Activated CD4-positive, alpha-beta T cell treated with anti-CD3 and anti-CD28 coated beads, Interleukin-2, Interleukin-6, amounts not matched to agents 100 ng/mL and 50 ng/mL, durations not matched to agents 16 hours and 8 hours (primary cell): ENCODE data around the gene NEUROD4.
"Not testable (repeated sequence)": the region's sequence is repeated elsewhere in the genome, so short reads cannot be mapped to it uniquely, and the experiment has no call there.

Experiments
- DNase-seq: peaks from one replicate; pipeline ENCODE4 v3.0.0-alpha.2; 2020

Gene NEUROD4, protein sequence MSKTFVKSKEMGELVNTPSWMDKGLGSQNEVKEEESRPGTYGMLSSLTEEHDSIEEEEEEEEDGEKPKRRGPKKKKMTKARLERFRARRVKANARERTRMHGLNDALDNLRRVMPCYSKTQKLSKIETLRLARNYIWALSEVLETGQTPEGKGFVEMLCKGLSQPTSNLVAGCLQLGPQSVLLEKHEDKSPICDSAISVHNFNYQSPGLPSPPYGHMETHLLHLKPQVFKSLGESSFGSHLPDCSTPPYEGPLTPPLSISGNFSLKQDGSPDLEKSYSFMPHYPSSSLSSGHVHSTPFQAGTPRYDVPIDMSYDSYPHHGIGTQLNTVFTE

GRCh38 chr12:55019784-55020183 lies at the start of gene NEUROD4:
Gene NEUROD4 (plus strand): TSS chr12:55019974. CDS start chr12:55026440, 6,466 bp downstream.
- DNase-seq: no peak

- DNase-seq: no peak
Measured at GRCh38 chr12:54970741-54971140, 49.0 kb upstream of the NEUROD4 start.

- DNase-seq: no peak
Measured at GRCh38 chr12:54973556-54973955, 46.2 kb upstream of the NEUROD4 start.

GRCh38 chr12:54974279-54974678 lies 45.5 kb upstream of the NEUROD4 start:
- DNase-seq: no peak

DNA sequence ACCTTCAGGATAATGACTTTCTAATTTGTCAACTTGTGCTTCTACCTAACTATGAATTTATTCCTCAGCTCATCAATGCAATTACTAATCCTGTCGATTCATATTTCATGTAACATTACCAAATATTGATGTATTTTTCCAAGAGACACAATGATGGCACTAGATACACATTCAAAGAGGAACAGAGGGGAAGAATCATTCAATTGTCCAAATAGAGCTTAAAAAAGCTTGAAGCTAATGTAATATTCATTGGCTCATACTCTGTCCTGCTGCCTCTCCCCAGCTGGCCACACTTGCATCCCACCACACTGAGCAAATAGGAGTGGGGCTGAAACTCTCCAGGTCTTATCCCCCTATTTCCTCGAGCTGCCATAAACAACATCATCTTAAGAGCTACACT lies 44.5 kb upstream of the NEUROD4 start:
- no peak for DNase-seq

DNA sequence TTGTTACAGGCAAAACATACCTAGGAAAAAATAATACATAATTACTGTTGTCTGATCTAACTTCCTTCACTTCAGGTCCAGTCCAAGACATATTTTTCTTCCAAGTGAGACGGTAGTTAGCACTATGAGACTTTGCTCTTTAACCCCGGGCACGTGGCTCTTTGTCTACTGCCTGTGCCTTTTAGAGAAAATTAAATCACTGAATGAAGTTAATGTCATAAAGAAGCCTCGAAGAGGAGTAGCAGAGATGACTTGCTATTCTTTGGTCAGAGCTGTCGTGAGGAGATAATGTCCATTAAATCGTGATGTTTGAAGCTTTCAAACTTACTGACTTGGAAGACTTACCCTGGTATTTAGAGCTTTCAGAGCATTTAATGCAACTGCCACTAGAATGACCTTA lies 43.9 kb upstream of the NEUROD4 start:
- no peak for DNase-seq

- DNase-seq: no peak
Measured at GRCh38 chr12:54977155-54977554, 42.6 kb upstream of the NEUROD4 start.

- peak; percentile 23 for DNase-seq
Measured at GRCh38 chr12:54977857-54978256, 41.9 kb upstream of the NEUROD4 start.

- DNase-seq: peak; percentile 53
Measured at GRCh38 chr12:54980341-54980740, 39.4 kb upstream of the NEUROD4 start.

DNA sequence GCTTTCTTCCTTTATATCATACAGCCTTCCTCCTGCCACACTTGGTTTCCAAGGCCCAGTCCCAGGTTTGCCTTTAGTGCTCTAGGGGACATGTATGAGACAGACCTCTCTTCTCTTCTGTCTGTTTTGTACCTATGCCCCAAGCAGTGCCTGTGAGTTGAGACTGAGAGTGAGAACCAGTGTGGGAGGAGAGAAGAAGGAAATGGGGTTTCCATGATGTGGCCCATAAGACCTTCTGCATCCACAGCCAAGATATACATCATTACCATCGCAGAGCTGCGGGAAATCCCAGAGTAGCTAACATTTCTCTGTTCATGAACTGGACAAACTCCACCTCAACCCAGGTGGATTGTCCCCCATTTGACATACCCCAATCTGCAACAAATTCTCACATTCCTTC lies 38.0 kb upstream of the NEUROD4 start:
- DNase-seq: peak; percentile 58

- DNase-seq: peak; percentile 36
Measured at GRCh38 chr12:54983536-54984101, 36.2 kb upstream of the NEUROD4 start.

DNA sequence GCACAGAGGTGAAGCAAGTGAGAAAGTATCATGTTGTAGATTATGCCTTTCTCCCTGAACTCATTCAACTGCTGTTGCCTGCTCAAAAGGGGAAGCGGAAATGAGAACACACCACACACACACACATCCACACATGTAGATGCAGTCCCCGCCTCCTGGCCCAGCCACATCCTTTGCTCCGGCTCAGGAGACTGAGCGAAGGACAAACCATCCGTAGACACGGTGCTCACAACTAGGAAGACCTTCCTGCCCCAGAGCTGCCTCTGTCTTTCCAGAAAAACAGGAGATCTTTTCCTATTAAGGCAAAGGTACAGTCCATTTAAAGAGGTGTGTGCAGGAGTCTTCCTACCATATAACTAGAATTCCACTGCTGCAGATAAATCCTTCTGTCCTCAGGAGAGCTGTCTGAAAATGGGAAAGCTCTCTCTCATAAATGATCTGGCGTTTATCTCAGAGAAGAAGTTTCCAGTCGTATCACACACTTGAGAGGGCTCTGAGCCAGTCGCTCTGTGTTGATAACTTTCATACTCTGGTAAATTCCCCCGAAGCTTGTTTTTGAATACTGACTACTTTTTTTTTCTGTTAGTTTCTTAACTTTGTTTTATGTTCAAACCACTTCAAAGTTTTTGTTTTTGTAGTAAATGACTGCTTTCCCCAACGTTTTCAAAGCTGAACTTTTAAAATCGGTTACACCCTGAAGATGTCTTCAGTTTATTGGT lies 35.0 kb upstream of the NEUROD4 start, which contains the start of gene TESPA1:
Gene TESPA1 (minus strand): TSS at position 105 of the 719 bp plus-strand sequence. CDS start 10,200 bp downstream, outside the sequence.
- DNase-seq: peak; percentile 93

DNA sequence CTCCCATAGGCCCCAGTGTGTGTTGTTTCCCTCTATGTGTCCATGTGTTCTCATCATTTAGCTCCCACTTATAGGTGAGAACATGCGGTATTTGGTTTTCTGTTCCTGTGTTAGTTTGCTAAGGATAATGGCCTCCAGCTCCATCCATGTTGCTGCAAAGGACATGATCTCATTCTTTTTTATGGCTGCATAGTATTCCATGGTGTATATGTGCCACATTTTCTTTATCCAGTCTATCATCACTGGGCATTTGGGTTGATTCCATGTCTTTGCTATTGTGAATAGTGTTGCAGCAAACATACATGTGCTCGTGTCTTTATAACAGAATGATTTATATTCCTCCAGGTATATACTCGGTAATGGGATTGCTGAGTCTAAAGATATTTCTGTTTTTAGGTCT lies 33.0 kb upstream of the NEUROD4 start:
- not testable (repeated sequence) for DNase-seq

DNA sequence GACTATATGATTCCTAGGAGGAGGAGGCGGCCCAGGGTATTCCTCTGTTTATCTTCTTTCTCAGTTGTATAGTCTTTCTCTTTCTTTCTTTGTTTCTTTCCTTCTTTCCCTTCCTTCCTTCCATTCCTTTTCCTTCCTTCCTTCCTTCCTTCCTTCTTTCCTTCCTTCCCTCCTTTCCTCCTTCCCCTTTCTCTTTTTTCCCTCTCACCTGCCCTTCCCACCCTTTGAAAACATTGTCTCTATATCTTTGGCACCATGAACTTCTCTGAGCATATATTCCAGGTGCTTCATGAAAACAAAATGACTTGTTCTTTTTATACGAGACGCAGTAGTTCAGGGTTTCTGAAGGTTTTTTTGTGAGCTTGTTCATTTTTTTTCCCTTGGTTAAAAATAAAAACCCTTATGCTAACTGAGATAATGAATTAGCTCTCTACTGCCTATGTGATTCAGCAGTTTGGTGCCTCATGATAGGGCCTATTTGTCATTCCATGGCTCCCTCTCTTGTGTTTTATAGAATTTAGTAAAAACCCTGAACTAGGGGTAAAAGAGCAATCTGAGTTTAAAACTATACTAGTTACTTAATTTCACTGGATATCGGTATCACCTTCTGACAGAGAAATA lies 32.1 kb upstream of the NEUROD4 start:
- DNase-seq: no peak

GRCh38 chr12:54988402-54989054 lies 31.2 kb upstream of the NEUROD4 start:
- no peak for DNase-seq

GRCh38 chr12:54989829-54990228 lies 29.9 kb upstream of the NEUROD4 start:
- no peak for DNase-seq

GRCh38 chr12:54991161-54991990 lies 28.4 kb upstream of the NEUROD4 start:
- DNase-seq: peak; percentile 68

DNA sequence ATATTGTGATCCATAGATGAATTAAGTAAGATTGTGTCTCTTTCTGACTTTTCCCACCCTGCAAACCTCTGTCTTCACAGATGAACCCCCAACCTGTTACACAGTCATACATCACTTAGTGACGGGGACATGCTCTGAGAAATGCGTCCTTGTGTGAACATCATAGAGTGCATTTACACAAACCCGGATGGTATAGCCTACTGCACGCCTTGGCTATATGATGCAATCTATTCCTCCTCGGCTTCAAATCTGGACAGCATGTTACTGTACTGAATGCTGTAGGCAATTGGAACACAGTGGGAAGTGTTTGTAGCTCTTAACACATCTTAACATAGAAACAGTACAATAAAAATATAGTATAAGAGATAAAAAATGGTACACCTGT lies 27.8 kb upstream of the NEUROD4 start:
- peak; percentile 38 for DNase-seq

DNA sequence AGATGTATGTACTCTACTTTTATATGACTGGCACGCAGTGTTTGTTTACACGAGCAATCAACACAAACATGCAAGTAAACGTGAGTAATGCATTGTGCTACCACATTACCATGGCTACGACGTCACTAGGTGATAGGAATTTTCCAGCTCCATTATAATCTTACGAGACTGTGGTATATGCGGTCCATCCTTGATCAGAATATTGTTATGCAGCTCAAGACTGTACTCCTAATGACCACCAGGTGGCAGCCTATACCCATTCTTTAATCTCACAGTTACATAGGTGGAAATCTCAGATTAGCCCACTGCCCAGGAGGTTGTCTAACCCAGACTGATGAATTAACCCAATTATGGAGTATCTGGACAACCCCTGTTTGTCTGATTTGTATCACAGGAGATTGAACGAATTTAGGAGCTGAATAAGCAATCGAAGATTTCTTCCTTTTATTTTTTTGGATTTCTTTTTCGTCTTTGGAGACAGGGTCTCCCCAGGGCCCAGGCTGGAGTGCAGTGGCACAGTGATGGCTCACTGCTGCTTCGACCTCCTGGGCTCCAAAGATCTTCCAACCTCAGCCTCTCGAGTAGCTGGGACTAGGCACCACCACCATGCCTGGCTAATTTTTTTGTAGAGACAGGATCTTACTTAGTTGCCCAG lies 26.5 kb upstream of the NEUROD4 start:
- DNase-seq: peak; percentile 76

- no peak for DNase-seq
Measured at GRCh38 chr12:54996205-54996604, 23.6 kb upstream of the NEUROD4 start.

DNA sequence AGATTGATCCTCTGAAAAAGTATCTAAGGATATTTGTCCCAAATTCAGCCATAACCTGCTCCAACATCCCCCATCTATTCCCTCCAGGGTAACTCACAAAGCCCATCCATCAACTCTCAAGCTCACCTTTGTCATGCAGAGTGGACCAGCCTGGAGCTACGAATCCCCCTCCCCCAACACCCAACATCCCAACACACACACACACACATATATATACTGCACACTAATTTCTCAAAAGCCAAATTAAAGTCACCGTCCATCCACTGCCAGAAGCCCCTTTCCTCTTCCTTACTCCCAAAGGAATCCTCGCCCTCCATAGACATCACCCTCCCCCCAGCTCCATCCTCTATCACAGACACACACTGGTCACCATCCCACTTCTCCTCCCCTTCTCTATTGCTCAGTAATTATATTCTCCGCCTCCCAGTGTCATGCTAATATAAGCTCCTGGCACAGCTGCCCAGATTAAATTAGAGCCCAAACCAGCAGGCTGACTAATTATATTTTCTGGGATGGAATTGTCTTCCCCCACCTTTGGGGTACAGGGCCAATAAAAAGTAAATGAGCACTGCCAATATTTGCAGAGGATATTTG lies 21.7 kb upstream of the NEUROD4 start:
- no peak for DNase-seq
